H9 (cell line): Measurements from ENCODE around the gene MYH8. TPM values are rescaled to one million over a fixed set of nuclear protein-coding genes. Genes with fewer than 3 reads are reported as not detected.

Experiments
- DNase-seq: peaks from one replicate; pipeline ENCODE4 v3.0.0-alpha.2; 2017
- H2AFZ ChIP-seq: one replicate; pipeline ENCODE4 v1.6.1; 2013; ENCODE audit warnings: mild to moderate bottlenecking, low read length, control low read depth, moderate library complexity
- H2AK5ac ChIP-seq: 2 replicates; pipeline ENCODE4 v1.6.1; 2013; ENCODE audit warnings: low read length, control low read depth, mixed read lengths; ENCODE audit not compliant: insufficient read length
- H2BK120ac ChIP-seq: one replicate; pipeline ENCODE4 v1.6.1; 2013; ENCODE audit warnings: low read depth, mild to moderate bottlenecking, low read length, control low read depth, inconsistent platforms; ENCODE audit not compliant: poor library complexity, severe bottlenecking
- H2BK12ac ChIP-seq: 2 replicates; pipeline ENCODE4 v1.6.1; 2013; ENCODE audit warnings: low read length, control low read depth, mixed read lengths, low read depth; ENCODE audit not compliant: insufficient read length
- H2BK15ac ChIP-seq: 2 replicates; pipeline ENCODE4 v1.6.1; 2013; ENCODE audit warnings: low read depth, low read length, control low read depth
- H2BK20ac ChIP-seq: one replicate; pipeline ENCODE4 v1.6.1; 2013; ENCODE audit warnings: low read depth, mild to moderate bottlenecking, low read length, control low read depth, inconsistent platforms; ENCODE audit not compliant: poor library complexity, severe bottlenecking
- H2BK5ac ChIP-seq: 2 replicates; pipeline ENCODE4 v1.6.1; 2013; ENCODE audit warnings: low read length, control low read depth, mixed read lengths; ENCODE audit not compliant: insufficient read length
- H3K14ac ChIP-seq: 2 replicates; pipeline ENCODE4 v1.6.1; 2013; ENCODE audit warnings: low read length, control low read depth; ENCODE audit not compliant: insufficient read depth
- H3K18ac ChIP-seq: 2 replicates; pipeline ENCODE4 v1.6.1; 2013; ENCODE audit warnings: low read depth, mild to moderate bottlenecking, mixed read lengths, low read length, control low read depth; ENCODE audit not compliant: insufficient read length
- H3K23ac ChIP-seq: 2 replicates; pipeline ENCODE4 v1.6.1; 2013; ENCODE audit warnings: low read length, control low read depth, mixed read lengths, low read depth; ENCODE audit not compliant: insufficient read length
- H3K23me2 ChIP-seq: 2 replicates; pipeline ENCODE4 v1.6.1; 2013; ENCODE audit warnings: low read depth, mild to moderate bottlenecking, mixed read lengths, low read length, control low read depth; ENCODE audit not compliant: insufficient read length, poor library complexity, severe bottlenecking
- H3K27ac ChIP-seq: 2 replicates; pipeline ENCODE4 v1.5.1; 2013; ENCODE audit warnings: low read length, control low read depth, mixed read lengths, low read depth; ENCODE audit not compliant: insufficient read length
- H3K27me3 ChIP-seq: 2 replicates; pipeline ENCODE4 v1.6.1; 2013; ENCODE audit warnings: low read length, control low read depth, inconsistent platforms; ENCODE audit not compliant: insufficient read depth
- H3K4ac ChIP-seq: 2 replicates; pipeline ENCODE4 v1.6.1; 2013; ENCODE audit warnings: low read depth, mild to moderate bottlenecking, control low read depth, inconsistent platforms, low read length, moderate library complexity
- H3K4me1 ChIP-seq: 2 replicates; pipeline ENCODE4 v1.6.1; 2013; ENCODE audit warnings: low read length, control low read depth, inconsistent platforms; ENCODE audit not compliant: insufficient read depth
- H3K4me2 ChIP-seq: 2 replicates; pipeline ENCODE4 v1.6.1; 2013; ENCODE audit warnings: low read length, control low read depth, mixed read lengths; ENCODE audit not compliant: insufficient read length, insufficient read depth
- H3K56ac ChIP-seq: 2 replicates; pipeline ENCODE4 v1.6.1; 2013; ENCODE audit warnings: low read depth, mild to moderate bottlenecking, mixed read lengths, low read length, control low read depth; ENCODE audit not compliant: insufficient read length
- H3K79me1 ChIP-seq: 2 replicates; pipeline ENCODE4 v1.6.1; 2013; ENCODE audit warnings: low read depth, mild to moderate bottlenecking, moderate library complexity, low read length, control low read depth, inconsistent platforms; ENCODE audit not compliant: insufficient read depth, poor library complexity, severe bottlenecking
- H3K79me2 ChIP-seq: 2 replicates; pipeline ENCODE4 v1.6.1; 2013; ENCODE audit warnings: low read length, control low read depth, inconsistent platforms; ENCODE audit not compliant: insufficient read depth
- H3K9ac ChIP-seq: 2 replicates; pipeline ENCODE4 v1.6.1; 2013; ENCODE audit warnings: low read length, control low read depth, mixed read lengths; ENCODE audit not compliant: insufficient read length; ENCODE audit errors: extremely low read depth
- H3K9me3 ChIP-seq: one replicate; pipeline ENCODE4 v1.6.1; 2013; ENCODE audit warnings: low read depth, low read length, inconsistent platforms; ENCODE audit not compliant: control insufficient read depth
- H3T11ph ChIP-seq: one replicate; pipeline ENCODE4 v1.6.1; 2013; ENCODE audit warnings: mild to moderate bottlenecking, low read length, control low read depth, inconsistent platforms
- H4K20me1 ChIP-seq: one replicate; pipeline ENCODE4 v1.6.1; 2013; ENCODE audit not compliant: control insufficient read depth, insufficient read length, insufficient read depth
- H4K5ac ChIP-seq: 2 replicates; pipeline ENCODE4 v1.6.1; 2013; ENCODE audit warnings: low read depth, mild to moderate bottlenecking, mixed read lengths, low read length, control low read depth; ENCODE audit not compliant: insufficient read length
- H4K8ac ChIP-seq: replicated peaks from 2 replicates; pipeline ENCODE4 v1.6.1; 2013; ENCODE audit warnings: low read length, control low read depth, mixed read lengths, low read depth; ENCODE audit not compliant: insufficient read length
- H4K91ac ChIP-seq: 2 replicates; pipeline ENCODE4 v1.6.1; 2013; ENCODE audit warnings: low read depth, mild to moderate bottlenecking, moderate library complexity, mixed read lengths, low read length, control low read depth; ENCODE audit not compliant: insufficient read length
- H3K27ac Mint-ChIP-seq, 3 experiments: 2 replicates in 2 of 3; 3 replicates in 1 of 3; pipeline ENCODE4 v1.8.0; 2020 to 2021; ENCODE audit warnings: mixed read lengths in 3 of 3, mild to moderate bottlenecking in 1 of 3, moderate library complexity in 1 of 3
- H3K27me3 Mint-ChIP-seq: 2 replicates; pipeline ENCODE4 v1.8.0; 2021; ENCODE audit warnings: low read depth, mild to moderate bottlenecking, moderate library complexity, mixed read lengths
- H3K36me3 Mint-ChIP-seq, 3 experiments: 2 replicates in 2 of 3; 3 replicates in 1 of 3; pipeline ENCODE4 v1.8.0; 2020 to 2021; ENCODE audit warnings: low read depth in 3 of 3, mixed read lengths in 3 of 3; ENCODE audit not compliant: insufficient read depth in 1 of 3
- H3K4me1 Mint-ChIP-seq, 2 experiments: 2 replicates each; pipeline ENCODE4 v1.8.0; 2020; ENCODE audit warnings: mixed read lengths in 2 of 2
- H3K4me3 Mint-ChIP-seq, 2 experiments: 2 replicates in 1 of 2; 3 replicates in 1 of 2; pipeline ENCODE4 v1.8.0; 2020 to 2021; ENCODE audit warnings: mild to moderate bottlenecking in 2 of 2, mixed read lengths in 2 of 2, moderate library complexity in 1 of 2
- H3K9me3 Mint-ChIP-seq, 2 experiments: 2 replicates in 1 of 2; 3 replicates in 1 of 2; pipeline ENCODE4 v1.8.0; 2020; ENCODE audit warnings: mild to moderate bottlenecking in 2 of 2, mixed read lengths in 2 of 2, moderate library complexity in 1 of 2
- CTCF ChIP-seq: fragments of 200-600 bp; sonication (generic); conservative IDR thresholded peaks from 3 replicates; pipeline ENCODE4 v1.8.0; 2021; ENCODE audit warnings: antibody characterized with exemption, mild to moderate bottlenecking
- whole genome bisulfite sequencing: extraction: QIAGEN DNeasy Blood & Tissue Kit; methylation state at CpG from one replicate; pipeline ENCODE4 v1.1.7; 2013; ENCODE audit warnings: missing lambda C conversion rate, low lambda C conversion rate, mixed read lengths; ENCODE audit not compliant: insufficient read length; ENCODE audit errors: extremely low coverage; 5-methylcytosine and 5-hydroxymethylcytosine counted together
- total RNA-seq: library from RNA; stranded (reverse); gene quantifications from 2 replicates; pipeline ENCODE4 v1.2.1, GENCODE V29; 2021

MYH8 gene
- total RNA-seq, 1 experiment from 2014 or later = not detected

DNA sequence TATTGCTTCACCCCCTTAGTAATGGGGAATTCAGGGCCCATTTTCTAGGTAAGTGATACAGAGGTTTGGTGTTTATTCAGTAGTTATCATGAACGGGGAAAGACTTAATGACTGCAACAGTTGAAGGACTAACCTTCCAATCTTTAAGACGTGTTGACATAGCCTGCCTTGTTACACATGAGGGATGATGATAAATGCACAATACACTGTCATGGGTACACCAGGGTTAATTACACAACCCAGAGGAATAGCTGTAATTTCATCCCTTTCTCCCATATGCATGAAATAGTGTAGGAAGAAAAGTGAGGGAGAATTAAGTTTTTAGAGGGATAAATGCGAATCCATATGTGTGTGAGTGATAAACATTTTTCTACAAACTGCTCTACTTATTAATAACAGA, 37.0 kb upstream of the MYH8 start:
- H3K4me1 Mint-ChIP-seq = peaks cover 3 to 5% of the 10 kb centered on the region in 2 experiments
- no peaks in the 10 kb centered on the region for H3K36me3 Mint-ChIP-seq
- Histone ChIP-seq H2AFZ (no peak overlapping the region), H2BK15ac (no peak overlapping the region), H4K5ac (no peak overlapping the region), H3K9me3 (no peaks in the 10 kb centered on the region), H3K23me2 (no peaks in the 10 kb centered on the region), H3K9ac (no peak overlapping the region), H2BK5ac (no peak overlapping the region), H3K4me2 (no peak overlapping the region), H3K79me2 (no peaks in the 10 kb centered on the region), H3K56ac (no peak overlapping the region), H4K8ac (no peak overlapping the region), H2BK12ac (no peak overlapping the region), H3K4me1 (no peaks in the 10 kb centered on the region), H2BK20ac (no peak overlapping the region), H3K4ac (no peak overlapping the region), H4K20me1 (no peaks in the 10 kb centered on the region), H2BK120ac (no peak overlapping the region), H3K79me1 (no peaks in the 10 kb centered on the region), H3K23ac (no peak overlapping the region), H3K14ac (no peak overlapping the region), H4K91ac (no peak overlapping the region), H3K27ac (no peak overlapping the region), H3T11ph (no peak overlapping the region), H3K18ac (no peak overlapping the region), H2AK5ac (no peak overlapping the region), H3K27me3 (no peaks in the 10 kb centered on the region)
- H3K27me3 Mint-ChIP-seq = no peaks in the 10 kb centered on the region
- H3K27ac Mint-ChIP-seq = no peak overlapping the region
- DNase-seq = no peak
- WGBS = no CpG with 5 or more reads among the region's 3 CpGs
- no peak overlapping the region for H3K4me3 Mint-ChIP-seq
- H3K9me3 Mint-ChIP-seq = no peaks in the 10 kb centered on the region
- no peak for TF ChIP-seq CTCF
